ENCODE results near the gene ZFP28.
A peak's percentile ranks its signal among the peaks of the same experiment; 100 is the strongest.

ZFP28 gene

DNA sequence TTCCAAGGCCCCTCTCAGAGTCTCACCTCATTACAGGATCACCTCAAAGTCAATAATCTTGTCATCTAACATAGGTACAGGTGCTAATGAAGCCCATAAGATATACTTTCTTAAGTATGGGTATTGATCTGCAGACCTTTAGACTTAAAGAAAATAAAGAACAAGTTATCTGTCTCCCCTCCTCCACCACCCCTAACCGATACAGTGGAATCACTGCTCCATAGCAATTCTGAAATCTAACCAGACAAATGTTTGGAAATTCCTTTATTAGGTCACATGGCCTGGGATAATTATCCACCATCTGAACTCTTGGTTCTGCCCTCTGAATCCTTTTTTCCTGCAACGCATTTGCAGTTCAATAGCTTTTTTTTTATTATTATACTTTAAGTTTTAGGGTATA lies 24.0 kb downstream of the ZFP28 start:
- Histone ChIP-seq H3K4me3 (ENCODE audit: low read depth, low read length) (no peak overlapping the region), H3K4me1 (ENCODE audit: control insufficient read depth, insufficient read depth, low read length) (no peaks in the 10 kb centered on the region), H3K36me3 (ENCODE audit: control insufficient read depth in 2 of 2, insufficient read depth in 1 of 2, low read length in 2 of 2) (no peaks in the 10 kb centered on the region), H3K27ac (ENCODE audit: extremely low read depth, low read depth, low read length) (no peak overlapping the region), H3K9me3 (ENCODE audit: control insufficient read depth, insufficient read depth, low read depth, low read length) (peaks cover 14% of the 10 kb centered on the region)
- ChIA-PET CTCF (no interaction called here), POLR2A (no interaction called here)
- TF ChIP-seq ZNF629 (tag by site-specific recombination; IDR thresholded peaks at IDR 0.05) (no peak), ZFP69B (tag by site-specific recombination; IDR thresholded peaks at IDR 0.05) (no peak), SCRT1 (tag by site-specific recombination; IDR thresholded peaks at IDR 0.05; ENCODE audit: borderline replicate concordance) (no peak), ZNF175 (tag by site-specific recombination; IDR thresholded peaks at IDR 0.05) (no peak), ZNF664 (tag by site-specific recombination; IDR thresholded peaks at IDR 0.05) (no peak), ZNF521 (tag by site-specific recombination; IDR thresholded peaks at IDR 0.05) (no peak)
- TF ChIP-seq, protein P1, sequence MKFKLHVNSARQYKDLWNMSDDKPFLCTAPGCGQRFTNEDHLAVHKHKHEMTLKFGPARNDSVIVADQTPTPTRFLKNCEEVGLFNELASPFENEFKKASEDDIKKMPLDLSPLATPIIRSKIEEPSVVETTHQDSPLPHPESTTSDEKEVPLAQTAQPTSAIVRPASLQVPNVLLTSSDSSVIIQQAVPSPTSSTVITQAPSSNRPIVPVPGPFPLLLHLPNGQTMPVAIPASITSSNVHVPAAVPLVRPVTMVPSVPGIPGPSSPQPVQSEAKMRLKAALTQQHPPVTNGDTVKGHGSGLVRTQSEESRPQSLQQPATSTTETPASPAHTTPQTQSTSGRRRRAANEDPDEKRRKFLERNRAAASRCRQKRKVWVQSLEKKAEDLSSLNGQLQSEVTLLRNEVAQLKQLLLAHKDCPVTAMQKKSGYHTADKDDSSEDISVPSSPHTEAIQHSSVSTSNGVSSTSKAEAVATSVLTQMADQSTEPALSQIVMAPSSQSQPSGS (tag by site-specific recombination; IDR thresholded peaks at IDR 0.05; ENCODE audit: low read depth) = no peak
- TF ChIP-seq, protein P2, sequence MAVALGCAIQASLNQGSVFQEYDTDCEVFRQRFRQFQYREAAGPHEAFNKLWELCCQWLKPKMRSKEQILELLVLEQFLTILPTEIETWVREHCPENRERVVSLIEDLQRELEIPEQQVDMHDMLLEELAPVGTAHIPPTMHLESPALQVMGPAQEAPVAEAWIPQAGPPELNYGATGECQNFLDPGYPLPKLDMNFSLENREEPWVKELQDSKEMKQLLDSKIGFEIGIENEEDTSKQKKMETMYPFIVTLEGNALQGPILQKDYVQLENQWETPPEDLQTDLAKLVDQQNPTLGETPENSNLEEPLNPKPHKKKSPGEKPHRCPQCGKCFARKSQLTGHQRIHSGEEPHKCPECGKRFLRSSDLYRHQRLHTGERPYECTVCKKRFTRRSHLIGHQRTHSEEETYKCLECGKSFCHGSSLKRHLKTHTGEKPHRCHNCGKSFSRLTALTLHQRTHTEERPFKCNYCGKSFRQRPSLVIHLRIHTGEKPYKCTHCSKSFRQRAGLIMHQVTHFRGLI (tag by site-specific recombination; IDR thresholded peaks at IDR 0.05) = no peak

DNA sequence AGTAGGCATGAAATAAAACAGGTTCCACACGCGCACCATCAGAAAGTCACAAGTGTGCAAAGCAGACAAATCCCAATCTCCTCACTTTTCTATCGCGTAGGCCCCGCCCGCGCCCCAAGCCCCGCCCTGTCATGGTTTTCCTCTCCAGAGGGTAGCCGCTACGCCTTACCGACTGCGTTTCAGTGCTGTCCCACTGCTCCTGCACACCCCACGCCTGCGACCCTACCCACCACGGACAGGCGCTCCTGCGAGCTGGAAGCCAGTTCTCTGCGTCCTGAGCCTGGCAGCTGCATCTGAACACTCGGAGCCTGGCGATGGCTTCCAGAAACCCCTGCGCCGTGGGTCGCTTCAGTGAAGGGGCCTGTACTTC lies 28.1 kb downstream of the ZFP28 start:
- Histone ChIP-seq H3K4me3 (ENCODE audit: low read depth, low read length) (peak overlapping the region; percentile 92), H3K36me3 (ENCODE audit: control insufficient read depth in 2 of 2, insufficient read depth in 1 of 2, low read length in 2 of 2) (peaks cover 13 to 28% of the 10 kb centered on the region in 2 experiments), H3K4me1 (ENCODE audit: control insufficient read depth, insufficient read depth, low read length) (no peaks in the 10 kb centered on the region), H3K27ac (ENCODE audit: extremely low read depth, low read depth, low read length) (no peak overlapping the region; the same call in 1 of the 2 replicates), H3K9me3 (ENCODE audit: control insufficient read depth, insufficient read depth, low read depth, low read length) (peaks cover 22% of the 10 kb centered on the region)
- ChIA-PET CTCF (no interaction called here), POLR2A (no interaction called here)
- TF ChIP-seq, protein P3, sequence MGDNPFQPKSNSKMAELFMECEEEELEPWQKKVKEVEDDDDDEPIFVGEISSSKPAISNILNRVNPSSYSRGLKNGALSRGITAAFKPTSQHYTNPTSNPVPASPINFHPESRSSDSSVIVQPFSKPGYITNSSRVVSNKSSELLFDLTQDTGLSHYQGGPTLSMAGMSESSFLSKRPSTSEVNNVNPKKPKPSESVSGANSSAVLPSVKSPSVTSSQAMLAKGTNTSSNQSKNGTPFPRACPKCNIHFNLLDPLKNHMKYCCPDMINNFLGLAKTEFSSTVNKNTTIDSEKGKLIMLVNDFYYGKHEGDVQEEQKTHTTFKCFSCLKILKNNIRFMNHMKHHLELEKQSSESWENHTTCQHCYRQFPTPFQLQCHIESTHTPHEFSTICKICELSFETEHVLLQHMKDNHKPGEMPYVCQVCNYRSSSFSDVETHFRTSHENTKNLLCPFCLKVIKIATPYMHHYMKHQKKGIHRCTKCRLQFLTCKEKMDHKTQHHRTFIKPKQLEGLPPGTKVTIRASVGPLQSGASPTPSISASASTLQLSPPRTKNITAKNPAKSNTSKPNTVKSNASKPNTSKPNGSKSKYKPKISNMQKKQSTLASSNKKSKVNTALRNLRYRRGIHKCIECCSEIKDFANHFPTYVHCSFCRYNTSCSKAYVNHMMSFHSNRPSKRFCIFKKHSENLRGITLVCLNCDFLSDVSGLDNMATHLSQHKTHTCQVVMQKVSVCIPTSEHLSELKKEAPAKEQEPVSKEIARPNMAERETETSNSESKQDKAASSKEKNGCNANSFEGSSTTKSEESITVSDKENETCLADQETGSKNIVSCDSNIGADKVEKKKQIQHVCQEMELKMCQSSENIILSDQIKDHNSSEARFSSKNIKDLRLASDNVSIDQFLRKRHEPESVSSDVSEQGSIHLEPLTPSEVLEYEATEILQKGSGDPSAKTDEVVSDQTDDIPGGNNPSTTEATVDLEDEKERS (tag by site-specific recombination; IDR thresholded peaks at IDR 0.05) = no peak
- TF ChIP-seq OSR2 (tag by site-specific recombination; IDR thresholded peaks at IDR 0.05) = no peak

DNA sequence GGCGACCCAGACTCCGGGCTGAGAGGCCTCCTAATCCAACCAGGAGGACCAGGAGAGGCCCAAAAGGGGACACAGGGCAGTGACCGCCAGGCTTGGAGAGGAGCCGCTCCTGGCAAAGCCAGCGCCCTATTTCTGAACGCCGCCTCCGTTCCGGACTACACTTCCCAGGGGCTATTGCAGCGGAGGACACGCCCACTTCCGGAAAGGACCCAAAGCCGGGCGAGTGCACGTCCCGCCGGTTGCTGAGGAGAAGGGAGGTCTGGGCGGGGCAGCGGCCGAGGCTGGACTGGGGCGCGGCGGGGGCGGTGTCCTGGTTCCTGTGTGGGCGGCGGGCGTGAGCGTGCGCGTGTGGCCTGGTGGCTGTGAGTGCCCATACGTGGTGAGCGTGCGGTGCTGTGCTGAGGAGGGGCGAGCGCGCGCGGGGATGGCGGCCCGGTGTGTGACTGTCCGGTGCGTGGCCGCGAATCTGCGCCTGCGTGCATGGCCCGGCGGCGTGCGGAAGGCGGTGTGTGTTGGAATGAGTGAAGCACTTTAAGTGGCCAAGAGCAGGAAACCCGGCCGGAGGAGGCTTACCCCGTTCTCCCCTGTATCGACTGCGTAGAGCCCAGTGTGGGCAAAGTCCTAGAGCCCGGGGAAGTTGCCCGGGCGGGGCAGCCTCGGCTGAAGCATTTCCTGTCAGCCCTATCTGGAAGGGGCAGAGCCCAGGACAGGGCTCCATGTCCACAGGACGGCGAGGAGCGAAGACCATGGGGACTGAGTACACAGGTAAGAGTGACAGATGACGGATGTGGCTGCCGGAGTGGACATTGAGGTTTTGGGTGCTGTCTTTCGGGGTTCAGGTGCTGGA lies 28.7 kb downstream of the ZFP28 start, which contains the start of gene ZNF470:
Gene ZNF470 (plus strand): TSS at position 195 of the 847 bp plus-strand sequence. CDS start 2,844 bp downstream, outside the sequence.
- ChIA-PET POLR2A (no interaction called here), CTCF (no interaction called here)
- Histone ChIP-seq H3K36me3 (ENCODE audit: control insufficient read depth in 2 of 2, insufficient read depth in 1 of 2, low read length in 2 of 2) (peaks cover 13 to 28% of the 10 kb centered on the region in 2 experiments), H3K4me3 (ENCODE audit: low read depth, low read length) (peak within 1 kb of the TSS; percentile 92), H3K9me3 (ENCODE audit: control insufficient read depth, insufficient read depth, low read depth, low read length) (peaks cover 22% of the 10 kb centered on the region), H3K4me1 (ENCODE audit: control insufficient read depth, insufficient read depth, low read length) (no peaks in the 10 kb centered on the region), H3K27ac (ENCODE audit: extremely low read depth, low read depth, low read length) (no peak within 1 kb of the TSS; the same call in 1 of the 2 replicates)
- no peak for TF ChIP-seq ZNF768 (tag by site-specific recombination; IDR thresholded peaks at IDR 0.05)
- TF ChIP-seq, protein P4, sequence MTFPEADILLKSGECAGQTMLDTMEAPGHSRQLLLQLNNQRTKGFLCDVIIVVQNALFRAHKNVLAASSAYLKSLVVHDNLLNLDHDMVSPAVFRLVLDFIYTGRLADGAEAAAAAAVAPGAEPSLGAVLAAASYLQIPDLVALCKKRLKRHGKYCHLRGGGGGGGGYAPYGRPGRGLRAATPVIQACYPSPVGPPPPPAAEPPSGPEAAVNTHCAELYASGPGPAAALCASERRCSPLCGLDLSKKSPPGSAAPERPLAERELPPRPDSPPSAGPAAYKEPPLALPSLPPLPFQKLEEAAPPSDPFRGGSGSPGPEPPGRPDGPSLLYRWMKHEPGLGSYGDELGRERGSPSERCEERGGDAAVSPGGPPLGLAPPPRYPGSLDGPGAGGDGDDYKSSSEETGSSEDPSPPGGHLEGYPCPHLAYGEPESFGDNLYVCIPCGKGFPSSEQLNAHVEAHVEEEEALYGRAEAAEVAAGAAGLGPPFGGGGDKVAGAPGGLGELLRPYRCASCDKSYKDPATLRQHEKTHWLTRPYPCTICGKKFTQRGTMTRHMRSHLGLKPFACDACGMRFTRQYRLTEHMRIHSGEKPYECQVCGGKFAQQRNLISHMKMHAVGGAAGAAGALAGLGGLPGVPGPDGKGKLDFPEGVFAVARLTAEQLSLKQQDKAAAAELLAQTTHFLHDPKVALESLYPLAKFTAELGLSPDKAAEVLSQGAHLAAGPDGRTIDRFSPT (tag by site-specific recombination; IDR thresholded peaks at IDR 0.05) = peak; percentile 55; the same call in 1 of the 2 replicates
- TF ChIP-seq, protein P5, sequence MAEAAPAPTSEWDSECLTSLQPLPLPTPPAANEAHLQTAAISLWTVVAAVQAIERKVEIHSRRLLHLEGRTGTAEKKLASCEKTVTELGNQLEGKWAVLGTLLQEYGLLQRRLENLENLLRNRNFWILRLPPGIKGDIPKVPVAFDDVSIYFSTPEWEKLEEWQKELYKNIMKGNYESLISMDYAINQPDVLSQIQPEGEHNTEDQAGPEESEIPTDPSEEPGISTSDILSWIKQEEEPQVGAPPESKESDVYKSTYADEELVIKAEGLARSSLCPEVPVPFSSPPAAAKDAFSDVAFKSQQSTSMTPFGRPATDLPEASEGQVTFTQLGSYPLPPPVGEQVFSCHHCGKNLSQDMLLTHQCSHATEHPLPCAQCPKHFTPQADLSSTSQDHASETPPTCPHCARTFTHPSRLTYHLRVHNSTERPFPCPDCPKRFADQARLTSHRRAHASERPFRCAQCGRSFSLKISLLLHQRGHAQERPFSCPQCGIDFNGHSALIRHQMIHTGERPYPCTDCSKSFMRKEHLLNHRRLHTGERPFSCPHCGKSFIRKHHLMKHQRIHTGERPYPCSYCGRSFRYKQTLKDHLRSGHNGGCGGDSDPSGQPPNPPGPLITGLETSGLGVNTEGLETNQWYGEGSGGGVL (tag by site-specific recombination; IDR thresholded peaks at IDR 0.05) = 0 out of 2 replicates have a peak, but pooled peaks have one; percentile 17
- TF ChIP-seq ZNF133 (tag by site-specific recombination; IDR thresholded peaks at IDR 0.05) = peak; percentile 58; the same call in 1 of the 2 replicates
- TF ChIP-seq HOXA7 (CRISPR knock-in tag; IDR thresholded peaks at IDR 0.05; ENCODE audit: borderline replicate concordance) = no peak
- no peak for TF ChIP-seq ZNF624 (tag by site-specific recombination; IDR thresholded peaks at IDR 0.05)
- peak; percentile 96 for TF ChIP-seq KLF1 (tag by site-specific recombination; IDR thresholded peaks at IDR 0.05)
- no peak for TF ChIP-seq HOXD13 (CRISPR knock-in tag; IDR thresholded peaks at IDR 0.05; ENCODE audit: borderline replicate concordance)

Measured in HEK293 (cell line).